Psoas muscle (tissue), 8 donors: ENCODE results near the gene MBNL2. TPM values are rescaled to one million over a fixed set of nuclear protein-coding genes. Genes with fewer than 3 reads are reported as not detected.

ENCODE experiments used
- ATAC-seq, 4 donors: fragments of 200-7000 bp; cut with Tn5 transposase; one replicate each; pipeline ENCODE4 v1.9.1; 2020; ENCODE audit warnings: moderate library complexity in 3 of 4, mild to moderate bottlenecking in 2 of 4
- DNase-seq, 2 donors: peaks; one replicate each; pipeline ENCODE4 v3.0.0-alpha.2; 2020
- H3K27ac ChIP-seq: fragments of 200-600 bp; one replicate; pipeline ENCODE4 v1.8.0; 2022
- H3K27me3 ChIP-seq, 3 donors: fragments of 200-600 bp in 1 of 3; one replicate each; pipeline versions ENCODE4 v1.6.1 to v1.8.0; 2013 to 2022; ENCODE audit warnings: low read length in 2 of 3, mild to moderate bottlenecking in 2 of 3, moderate library complexity in 1 of 3; ENCODE audit not compliant: insufficient read depth in 3 of 3
- H3K36me3 ChIP-seq, 2 donors: fragments of 200-600 bp in 1 of 2; one replicate each; pipeline versions ENCODE4 v1.6.1 to v1.8.0; 2013 to 2022; ENCODE audit warnings: low read depth in 1 of 2, mild to moderate bottlenecking in 1 of 2, moderate library complexity in 1 of 2; ENCODE audit not compliant: insufficient read depth in 1 of 2
- H3K4me1 ChIP-seq: fragments of 200-600 bp; one replicate; pipeline ENCODE4 v1.8.0; 2022
- H3K4me3 ChIP-seq: fragments of 200-600 bp; one replicate; pipeline ENCODE4 v1.8.0; 2022; ENCODE audit warnings: mild to moderate bottlenecking
- H3K9me3 ChIP-seq: fragments of 200-600 bp; one replicate; pipeline ENCODE4 v1.8.0; 2022
- CTCF ChIP-seq: fragments of 200-600 bp; IDR thresholded peaks from one replicate; pipeline ENCODE4 v1.8.0; 2022; ENCODE audit warnings: antibody characterized with exemption
- WGBS, 3 donors: extraction: QIAGEN DNeasy Blood & Tissue Kit; methylation state at CpG; one replicate each; pipeline versions ENCODE4 v1.1.6 to v1.1.7; 2013; 5-methylcytosine and 5-hydroxymethylcytosine counted together
- intact Hi-C, 2 donors: fragments of 100-400 bp; cut with DNase I; formaldehyde crosslinking; loops; one replicate each; pipeline versions ENCODE4 v1.11.0 to v1.14.2; 2022
- polyA plus RNA-seq, 3 donors: library from polyadenylated mRNA; stranded (reverse); fragments of 200-250 nt; gene quantifications; one replicate each; pipeline ENCODE4 v1.2.3, GENCODE V29; 2013
- total RNA-seq, 4 donors: library from RNA; stranded (reverse); fragmentation: NEBNext Ultra II Directional in 2 of 4; extraction: Animal tissue kit (Norgen Biotek cat#: 25700) in 2 of 4; gene quantifications; one replicate each; pipeline versions ENCODE4 v1.2.1 to v1.2.4, GENCODE V29; 2021 to 2023
- donor health status: healthy with polysubstance abuse.
- donor health status: DM: no; HTN: no; CAD: no; lungs with moderate emphysema.
- donor health status: Bipolar disorder and iron deficiency.
- donor health status: healthy.
- donor health status: DM: yes; HTN: yes; CAD: no.
- donor health status: DM: no; HTN: no; CAD: no.
- donor health status: DM: no; HTN: no; CAD: no.
- donor health status: DM: yes; HTN: yes; CAD: no.

MBNL2 gene
- total and polyA plus RNA-seq, 7 donors, result 13.3 to 93.1 (median 61.9) TPM

GRCh38 chr13:97330448-97330847 lies 108.3 kb downstream of the MBNL2 start:
- H3K4me3 ChIP-seq, result no peak overlapping the region
- intact Hi-C loops, result no loop called here
- H3K36me3 ChIP-seq, result peaks cover 0 to 5% of the 10 kb centered on the region in 2 donors
- peaks cover 52% of the 10 kb centered on the region for H3K4me1 ChIP-seq
- H3K27ac ChIP-seq, result no peak overlapping the region
- no peak for TF ChIP-seq CTCF
- no peak for ATAC-seq
- H3K9me3 ChIP-seq, result no peaks in the 10 kb centered on the region
- WGBS, 3 donors, result 95 to 97% (median 96%) methylated on average over 2 of the region's 2 CpGs
- DNase-seq, result no peak
- no peaks in the 10 kb centered on the region for H3K27me3 ChIP-seq

- peak in 2 of 4 donors; percentile 39 to 40 for ATAC-seq
- Histone ChIP-seq H3K27me3 (no peaks in the 10 kb centered on the region), H3K36me3 (peaks cover 0 to 9% of the 10 kb centered on the region in 2 donors), H3K27ac (peak overlapping the region; percentile 1), H3K4me3 (no peak overlapping the region), H3K9me3 (no peaks in the 10 kb centered on the region), H3K4me1 (peaks cover 32% of the 10 kb centered on the region)
- WGBS, 3 donors, result 39 to 47% (median 40%) methylated on average over 4 of the region's 4 CpGs
- no peak for DNase-seq
- intact Hi-C loops, result no loop called here
- TF ChIP-seq CTCF, result no peak
These were observed 110.6 kb downstream of the MBNL2 start for GRCh38 chr13:97332742-97333141.

- no peak for DNase-seq
- Histone ChIP-seq H3K27ac (no peak overlapping the region), H3K9me3 (no peaks in the 10 kb centered on the region), H3K36me3 (peaks cover 0 to 9% of the 10 kb centered on the region in 2 donors), H3K4me1 (peaks cover 33% of the 10 kb centered on the region), H3K27me3 (no peaks in the 10 kb centered on the region), H3K4me3 (no peak overlapping the region)
- TF ChIP-seq CTCF, result no peak
- 74 to 91% (median 89%) methylated on average over 6 of the region's 6 CpGs for WGBS, 3 donors
- ATAC-seq, result no peak
- intact Hi-C loops, result no loop called here
These were observed 111.8 kb downstream of the MBNL2 start for GRCh38 chr13:97333983-97334382.

GRCh38 chr13:97334690-97335089 lies 112.6 kb downstream of the MBNL2 start:
- peaks cover 0 to 9% of the 10 kb centered on the region in 2 donors for H3K36me3 ChIP-seq
- intact Hi-C loops, result loop anchor here in 1 of 2 donors (5.0 kb wide), 1 partner anchor 112 kb away; the partner anchor contains the start of gene MBNL2
- H3K4me1 ChIP-seq, result peaks cover 36% of the 10 kb centered on the region
- ATAC-seq (no peak), DNase-seq (no peak)
- TF ChIP-seq CTCF, result no peak
- H3K9me3 ChIP-seq, result no peaks in the 10 kb centered on the region
- no peaks in the 10 kb centered on the region for H3K27me3 ChIP-seq
- H3K4me3 ChIP-seq, result no peak overlapping the region
- H3K27ac ChIP-seq, result peak overlapping the region; percentile 39
- WGBS, 3 donors, result 79 to 91% (median 90%) methylated on average over 3 of the region's 3 CpGs

GRCh38 chr13:97335488-97336134 lies 113.5 kb downstream of the MBNL2 start:
- ATAC-seq, result no peak
- intact Hi-C loops, result loop anchor here in 1 of 2 donors (5.0 kb wide), 1 partner anchor 113 kb away; the partner anchor contains the start of gene MBNL2
- Histone ChIP-seq H3K36me3 (peaks cover 0 to 9% of the 10 kb centered on the region in 2 donors), H3K27ac (peak overlapping the region; percentile 39), H3K4me1 (peaks cover 45% of the 10 kb centered on the region), H3K27me3 (no peaks in the 10 kb centered on the region), H3K9me3 (no peaks in the 10 kb centered on the region), H3K4me3 (no peak overlapping the region)
- TF ChIP-seq CTCF, result no peak
- 71 to 81% (median 80%) methylated on average over 6 of the region's 6 CpGs for WGBS, 3 donors
- no peak for DNase-seq
